Spleen (tissue), 7 donors: Measurements from ENCODE around the gene PRKCA.

Experiments
- CTCF ChIP-seq, 11 experiments: fragments of 200-600 bp in 7 of 11; fragments of 450-650 bp in 4 of 11; sonication (generic) in 4 of 11; IDR thresholded peaks in 8 of 11; conservative IDR thresholded peaks in 3 of 11; 1 replicate in 7 of 11; 2 replicates in 4 of 11; pipeline versions ENCODE4 v1.4.0 to v1.8.0; 2016 to 2021; ENCODE audit warnings: antibody characterized with exemption in 11 of 11, inconsistent platforms in 4 of 11, mild to moderate bottlenecking in 1 of 11
- POLR2AphosphoS5 ChIP-seq, 3 donors: sonication (generic); formaldehyde crosslinking; IDR thresholded peaks; one replicate each; pipeline ENCODE4 v1.5.1; 2017; ENCODE audit warnings: antibody characterized with exemption in 3 of 3
- donor health status: DM: no; HTN: no; CAD: no; lungs with moderate emphysema.
- donor health status: DM: no; HTN: no; CAD: no.
- donor health status: DM: no; HTN: no; CAD: no.

- no peak for TF ChIP-seq CTCF (IDR thresholded peaks at IDR 0.05 in 8 of 11, conservative IDR thresholded peaks at IDR 0.05 in 3 of 11)
- no peak for TF ChIP-seq POLR2AphosphoS5 (IDR thresholded peaks at IDR 0.05)
Measured at GRCh38 chr17:66636111-66636510, 333.7 kb downstream of the PRKCA start.
